ENCODE data around the gene GMCL2. TPM values are rescaled to one million over a fixed set of nuclear protein-coding genes. Genes with fewer than 3 reads are reported as not detected.

GMCL2 gene
- total and polyA plus RNA-seq, 11 donors, result not detected

- Histone ChIP-seq H3K27ac (no peak overlapping the region), H3K4me3 (no peak overlapping the region), H3K9me3 (no peaks in the 10 kb centered on the region), H3K36me3 (peaks cover 7 to 75% (median 68%) of the 10 kb centered on the region in 9 donors), H3K27me3 (no peaks in the 10 kb centered on the region), H3K4me1 (peaks cover 11 to 41% (median 24%) of the 10 kb centered on the region in 12 donors)
- no peak for DNase-seq
- intact Hi-C loops (cut with DNase I), result no loop called here
- 69 to 95% (median 92%) methylated on average over 1 of the region's 1 CpG for WGBS, 4 donors
- no peak for TF ChIP-seq CTCF (IDR thresholded peaks at IDR 0.05)
- TF ChIP-seq POLR2A (IDR thresholded peaks at IDR 0.05), result no peak
- no peak for ATAC-seq
Measured at GRCh38 chr5:178207917-178208280, 20.7 kb upstream of the GMCL2 start.

- peak in 1 of 4 donors; percentile 0 for ATAC-seq
Measured at GRCh38 chr5:178207183-178207916, 20.2 kb upstream of the GMCL2 start.

GRCh38 chr5:178206166-178207101, 19.3 kb upstream of the GMCL2 start:
- H3K4me3 ChIP-seq, result peak overlapping the region in 11 of 12 donors; percentile 66 to 100 (median 93)
- intact Hi-C loops (cut with DNase I), result no loop called here
- 53 to 60% (median 58%) methylated on average over 12 of the region's 12 CpGs for WGBS, 4 donors
- H3K36me3 ChIP-seq, result peaks cover 7 to 60% (median 53%) of the 10 kb centered on the region in 9 donors
- H3K27ac ChIP-seq, result peak overlapping the region in 8 of 12 donors; percentile 10 to 97 (median 84)
- DNase-seq, result peak in 1 of 5 donors; percentile 27
- TF ChIP-seq POLR2A (IDR thresholded peaks at IDR 0.05) (no peak), CTCF (IDR thresholded peaks at IDR 0.05) (no peak)
- no peak for ATAC-seq
- peaks cover 11 to 42% (median 24%) of the 10 kb centered on the region in 12 donors for H3K4me1 ChIP-seq
- no peaks in the 10 kb centered on the region for H3K9me3 ChIP-seq
- H3K27me3 ChIP-seq, result no peaks in the 10 kb centered on the region

More at GRCh38 chr5:178207183-178207916, 20.2 kb upstream of the GMCL2 start:
- Histone ChIP-seq H3K9me3 (no peaks in the 10 kb centered on the region), H3K27ac (peak overlapping the region in 4 of 12 donors; percentile 0 to 50 (median 31)), H3K4me3 (peak overlapping the region in 1 of 12 donors; percentile 83), H3K4me1 (peaks cover 11 to 36% (median 24%) of the 10 kb centered on the region in 12 donors), H3K36me3 (peaks cover 7 to 69% (median 62%) of the 10 kb centered on the region in 9 donors), H3K27me3 (no peaks in the 10 kb centered on the region)
- TF ChIP-seq POLR2A (IDR thresholded peaks at IDR 0.05) (no peak), CTCF (IDR thresholded peaks at IDR 0.05) (no peak)
- no peak for DNase-seq
- WGBS, 4 donors, result 64 to 74% (median 68%) methylated on average over 5 of the region's 5 CpGs
- intact Hi-C loops (cut with DNase I), result no loop called here

GRCh38 chr5:178205749-178206047, 18.5 kb upstream of the GMCL2 start:
- ATAC-seq (no peak), DNase-seq (peak in 1 of 5 donors; percentile 1)
- Histone ChIP-seq H3K36me3 (peaks cover 5 to 53% (median 46%) of the 10 kb centered on the region in 9 donors), H3K27me3 (no peaks in the 10 kb centered on the region), H3K27ac (peak overlapping the region in 10 of 12 donors; percentile 71 to 97 (median 94)), H3K4me1 (peaks cover 11 to 42% (median 24%) of the 10 kb centered on the region in 12 donors), H3K9me3 (no peaks in the 10 kb centered on the region), H3K4me3 (peak overlapping the region; percentile 66 to 100 (median 92))
- intact Hi-C loops (cut with DNase I), result loop anchor here in 1 of 10 donors (2.0 kb wide), 1 partner anchor 23 kb away; no protein-coding TSS in a partner anchor
- WGBS, 4 donors, result 11 to 14% (median 12%) methylated on average over 5 of the region's 5 CpGs
- TF ChIP-seq POLR2A (IDR thresholded peaks at IDR 0.05) (no peak), CTCF (IDR thresholded peaks at IDR 0.05) (no peak)
